Stimulated activated CD8-positive, alpha-beta memory T cell treated with anti-CD3 and anti-CD28 coated beads, Interleukin-4, amount 100 ng/mL, for 4 hours (primary cell): ENCODE results near the gene NODAL.

Experiments
- DNase-seq, 2 donors: peaks; one replicate each; pipeline ENCODE4 v3.0.0-alpha.2; 2020; ENCODE audit warnings: low read depth in 2 of 2, low spot score in 1 of 2

NODAL gene

GRCh38 chr10:70433581-70434280, 7.8 kb downstream of the NODAL start:
- no peak for DNase-seq

GRCh38 chr10:70432561-70433263, 8.8 kb downstream of the NODAL start:
- DNase-seq, result no peak

- DNase-seq, result no peak
Observed at GRCh38 chr10:70432101-70432500, 9.4 kb downstream of the NODAL start.

- no peak for DNase-seq
Observed at GRCh38 chr10:70430493-70431445, 10.7 kb downstream of the NODAL start.

GRCh38 chr10:70426823-70427222, 14.7 kb downstream of the NODAL start:
- no peak for DNase-seq

DNA sequence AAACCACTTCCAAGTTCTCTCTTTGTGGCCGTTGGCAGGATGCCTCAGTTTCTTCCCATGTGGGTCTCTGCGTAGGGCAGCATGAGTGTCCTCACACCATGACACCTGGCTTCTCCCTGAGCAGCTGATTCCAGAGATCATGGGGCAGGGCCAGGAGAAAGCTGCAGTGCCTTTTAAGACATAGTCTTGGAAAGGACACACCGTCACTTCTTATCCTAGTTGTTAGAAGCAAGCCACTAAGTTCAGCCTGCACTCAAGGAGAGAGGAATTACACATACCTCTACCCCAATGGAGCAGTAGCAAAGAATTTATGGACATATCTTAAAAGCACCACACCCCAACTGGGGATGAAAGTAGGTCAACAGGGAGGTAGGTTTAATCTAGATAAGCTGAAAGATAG, 16.4 kb downstream of the NODAL start:
- DNase-seq, result no peak

GRCh38 chr10:70424320-70424719, 17.2 kb downstream of the NODAL start:
- DNase-seq, result no peak

GRCh38 chr10:70418713-70419112, 22.8 kb downstream of the NODAL start:
- DNase-seq, result no peak

DNA sequence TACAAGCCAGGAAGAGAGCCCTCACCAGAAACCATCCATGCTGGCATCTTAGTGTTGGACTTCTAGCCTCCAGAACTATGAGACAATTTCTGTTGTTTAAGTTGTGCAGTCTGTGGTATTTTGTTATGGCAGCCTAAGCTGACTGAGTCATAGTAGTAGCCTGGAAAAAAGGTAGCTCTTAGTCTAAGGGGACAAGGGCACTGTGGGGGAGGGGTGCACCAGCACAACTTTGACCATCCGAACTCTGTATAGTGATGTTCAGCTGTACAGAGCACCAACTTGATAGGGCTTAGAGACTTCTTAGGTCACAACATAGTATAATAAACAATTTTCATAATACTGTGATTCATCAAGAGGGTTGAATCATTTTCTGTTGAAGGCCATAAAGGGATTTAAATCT, 23.3 kb downstream of the NODAL start:
- no peak for DNase-seq

GRCh38 chr10:70417568-70417967, 23.9 kb downstream of the NODAL start:
- DNase-seq, result no peak

- DNase-seq, result no peak
Observed at GRCh38 chr10:70412356-70412755, 29.1 kb downstream of the NODAL start.

DNA sequence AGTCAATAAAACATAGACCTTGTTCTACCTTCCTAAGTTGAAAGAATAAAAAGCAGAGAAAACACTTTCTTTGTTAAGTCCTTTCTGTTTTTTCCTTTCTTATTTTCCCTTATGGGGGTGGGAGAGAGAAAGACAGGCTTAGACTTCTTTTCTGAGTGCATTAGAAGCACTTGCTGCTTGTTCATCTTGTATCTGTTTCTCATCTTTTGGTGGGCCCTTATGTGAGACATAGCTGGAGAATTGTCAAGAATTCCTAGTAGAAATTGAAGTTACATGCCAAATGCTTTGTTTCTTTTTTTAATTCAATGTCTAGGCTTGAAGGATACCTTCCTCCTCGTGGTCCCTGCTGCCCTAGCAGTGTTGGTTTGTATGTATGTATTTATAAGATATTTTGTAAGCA, 30.9 kb downstream of the NODAL start:
- no peak for DNase-seq

GRCh38 chr10:70409772-70410171, 31.7 kb downstream of the NODAL start:
- DNase-seq, result no peak

DNA sequence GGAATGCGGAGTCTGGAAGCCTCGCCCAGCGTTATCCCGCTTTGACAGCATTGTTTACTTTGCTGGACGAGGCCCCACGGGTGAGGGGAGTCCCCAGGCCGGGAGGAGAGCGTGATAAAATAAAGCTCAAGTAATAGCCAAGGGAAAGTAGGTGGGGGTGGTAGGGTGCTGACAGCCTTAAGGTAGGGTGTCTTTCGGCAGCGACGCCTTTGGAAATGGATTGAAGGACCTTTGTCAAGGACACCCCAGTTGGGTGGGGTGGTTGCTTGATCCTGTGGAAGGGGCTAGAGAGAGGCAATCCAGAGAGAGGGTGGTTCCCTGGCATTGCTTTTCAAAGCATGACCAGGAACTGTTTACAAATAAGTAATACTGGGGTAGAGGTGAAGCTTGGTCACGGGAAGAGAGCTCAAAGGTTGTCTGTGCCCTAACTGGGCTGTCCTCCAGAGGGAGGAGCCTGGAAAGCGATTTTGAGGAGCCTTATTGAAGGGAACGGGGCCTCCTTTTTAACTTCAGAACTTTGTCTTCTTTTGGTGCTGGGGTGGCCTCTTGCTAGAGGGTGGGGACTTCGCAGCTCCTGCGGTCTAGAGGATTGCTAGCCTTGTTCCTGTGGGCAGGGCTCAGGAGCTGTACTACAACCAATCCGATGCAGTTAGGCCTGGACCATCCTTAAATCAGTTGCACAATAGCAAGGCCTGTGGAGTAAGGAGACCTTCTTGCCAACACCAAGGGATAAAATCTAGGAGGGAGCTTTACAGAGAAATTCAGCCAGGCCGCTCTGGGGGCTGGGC, 36.2 kb downstream of the NODAL start:
- DNase-seq, result no peak

DNA sequence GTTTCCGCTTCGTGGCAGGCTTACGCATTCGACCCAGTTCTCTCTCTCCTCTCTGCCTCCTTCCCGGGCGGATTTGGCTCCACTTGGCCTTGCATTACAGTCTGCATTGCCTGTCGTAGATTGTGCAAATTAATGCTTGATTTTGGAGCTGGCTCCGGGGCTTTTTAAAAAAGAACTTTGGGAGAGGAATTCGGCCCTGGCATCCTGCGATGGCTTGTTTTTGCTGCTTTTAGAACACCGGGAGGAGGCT, 36.8 kb downstream of the NODAL start:
- no peak for DNase-seq

GRCh38 chr10:70404036-70404786, 37.3 kb downstream of the NODAL start, which contains the start of gene EIF4EBP2:
Gene EIF4EBP2, plus strand, starts transcription at chr10:70404145. Its CDS starts 257 bp downstream, at chr10:70404402.
- DNase-seq, result peak; percentile 95 to 99

DNA sequence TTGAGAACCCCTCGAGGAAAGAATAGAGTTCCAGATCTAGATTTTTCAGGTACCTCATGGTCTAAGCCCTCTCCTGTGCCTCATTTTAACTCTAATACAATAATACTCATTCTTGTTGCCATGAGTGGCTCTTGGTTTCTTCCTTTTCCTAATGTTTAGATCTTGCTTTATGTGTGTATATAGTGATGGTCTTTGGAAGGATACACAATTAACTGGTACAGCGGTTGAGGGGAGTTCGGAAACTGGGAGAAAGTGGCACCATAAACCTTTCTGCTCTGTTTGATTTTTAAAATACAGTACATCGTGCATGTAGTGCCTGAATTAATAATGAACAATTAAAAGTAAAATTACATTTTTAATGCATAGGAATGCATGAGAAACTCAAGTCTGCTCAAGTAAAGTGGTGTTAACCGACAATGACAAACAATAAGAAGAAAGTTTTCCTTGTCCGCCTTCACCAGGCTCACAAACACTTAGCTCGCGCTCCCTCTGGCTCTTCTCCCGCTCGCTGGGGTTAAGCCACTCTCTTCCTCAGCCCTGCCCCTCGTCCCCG, 37.9 kb downstream of the NODAL start:
- DNase-seq, result no peak

DNA sequence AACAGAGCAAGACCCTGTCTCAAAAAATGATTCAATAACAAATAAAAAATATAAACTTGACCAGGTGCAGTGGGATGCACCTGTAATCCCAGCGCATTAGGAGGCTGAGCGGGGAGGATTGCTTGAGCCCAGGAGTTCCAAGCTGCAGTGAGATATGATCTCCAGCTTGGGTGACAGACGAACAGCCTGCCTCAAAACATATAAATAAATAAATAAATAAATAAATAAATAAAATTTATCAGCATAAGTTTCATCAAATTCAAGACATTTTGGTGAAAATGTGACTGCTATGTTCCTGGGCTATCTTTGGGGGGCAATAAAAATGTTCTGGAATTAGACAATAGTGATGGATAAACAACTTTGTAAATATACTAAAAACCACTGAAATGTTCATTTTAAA, 42.3 kb downstream of the NODAL start:
- DNase-seq, result no peak

GRCh38 chr10:70396140-70396539, 45.3 kb downstream of the NODAL start:
- no peak for DNase-seq

- no peak for DNase-seq
Observed at GRCh38 chr10:70391654-70392053, 49.8 kb downstream of the NODAL start.
